Limb (tissue), 2 donors: ENCODE measurements around the gene HSPB6.

Experiments
- DNase-seq, 2 donors: peaks; one replicate each; pipeline ENCODE4 v3.0.0-alpha.2; 2016; ENCODE audit errors: extremely low spot score in 2 of 2

HSPB6 gene

GRCh38 chr19:35717665-35718344 lies 39.0 kb downstream of the HSPB6 start, which contains the start of gene KMT2B:
Gene KMT2B (plus strand): TSS chr19:35718003. CDS start chr19:35718019, 16 bp downstream.
- peak; percentile 96 to 97 for DNase-seq

- peak; percentile 82 to 90 for DNase-seq
Measured at GRCh38 chr19:35716801-35717664, 39.8 kb downstream of the HSPB6 start.

GRCh38 chr19:35715981-35716800 lies 40.6 kb downstream of the HSPB6 start:
- no peak for DNase-seq

GRCh38 chr19:35715355-35715809 lies 41.4 kb downstream of the HSPB6 start:
- peak in 1 of 2 donors; percentile 42 for DNase-seq

GRCh38 chr19:35714601-35715354 lies 42.1 kb downstream of the HSPB6 start:
- DNase-seq = peak in 1 of 2 donors; percentile 18

GRCh38 chr19:35713904-35714495 lies 42.8 kb downstream of the HSPB6 start:
- no peak for DNase-seq

GRCh38 chr19:35713506-35713850 lies 43.4 kb downstream of the HSPB6 start:
- no peak for DNase-seq

GRCh38 chr19:35712567-35713505 lies 44.0 kb downstream of the HSPB6 start:
- no peak for DNase-seq

GRCh38 chr19:35710784-35711723 lies 45.8 kb downstream of the HSPB6 start:
- no peak for DNase-seq

- DNase-seq = no peak
Measured at GRCh38 chr19:35708391-35708790, 48.4 kb downstream of the HSPB6 start.
